GM18511 (cell line): ENCODE measurements around the gene AHSA1.

Experiments
- ATAC-seq: cut with Tn5 transposase; IDR thresholded peaks from one replicate; pipeline ENCODE4 v1.9.1; 2021; ENCODE audit warnings: mild to moderate bottlenecking, moderate library complexity; ENCODE audit not compliant: unreplicated experiment

The AHSA1 gene

DNA sequence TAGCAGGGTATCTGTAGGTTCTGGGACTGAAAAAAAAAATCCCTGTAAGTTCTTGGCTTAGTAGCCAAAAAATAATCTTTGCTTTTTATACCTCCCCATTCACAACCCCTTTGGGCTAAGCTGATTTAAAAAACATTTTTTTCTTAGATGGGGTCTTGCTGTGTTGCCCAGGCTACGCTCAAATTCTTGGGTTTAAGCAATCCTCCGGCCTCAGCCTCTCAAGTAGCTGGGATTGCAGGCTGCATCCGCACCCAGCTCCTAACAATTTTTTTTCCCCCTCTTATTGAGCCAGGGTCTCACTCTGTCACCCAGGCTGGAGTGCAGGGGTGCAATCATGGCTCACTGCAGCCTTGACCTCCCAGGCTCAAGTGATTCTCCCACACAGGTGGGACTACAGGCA is 49.9 kb downstream of the AHSA1 start:
- no peak for ATAC-seq

DNA sequence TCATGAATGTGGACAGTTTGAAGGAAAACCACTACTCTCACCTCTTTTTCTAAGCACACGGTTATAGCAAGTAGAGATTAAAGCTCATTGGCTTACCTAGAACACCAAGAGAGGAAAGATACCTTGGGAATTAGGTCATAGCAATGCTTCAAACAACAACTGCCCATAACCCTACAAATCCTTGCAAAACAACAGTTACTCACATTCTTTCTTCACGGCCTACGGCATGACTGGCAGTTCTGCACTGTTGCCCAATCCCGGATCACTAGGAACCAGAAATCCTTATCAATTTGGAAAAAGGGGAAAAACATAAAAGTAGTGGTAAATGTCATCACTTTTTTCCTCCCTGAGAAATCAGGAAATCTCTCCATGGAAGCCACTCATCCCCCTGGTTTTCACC is 50.4 kb downstream of the AHSA1 start:
- no peak for ATAC-seq

DNA sequence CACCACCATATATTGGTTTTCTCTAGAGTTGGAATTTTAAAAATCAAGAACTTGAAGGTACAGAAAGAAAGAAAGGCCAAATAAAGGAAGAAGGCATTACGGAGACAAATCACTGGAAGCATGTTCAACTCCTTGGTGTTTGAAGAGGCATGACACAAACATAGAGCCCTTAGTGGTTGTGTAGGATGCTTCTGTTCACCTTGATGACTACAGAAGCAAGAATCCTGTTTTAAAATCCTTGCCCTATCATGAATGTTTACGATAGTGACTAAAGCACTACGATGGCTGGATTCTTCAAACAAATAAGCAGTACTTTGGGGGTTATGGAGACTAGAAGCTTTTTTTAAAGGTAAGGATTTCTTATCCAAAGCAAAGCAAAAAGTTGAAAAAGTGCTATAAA is 51.0 kb downstream of the AHSA1 start:
- ATAC-seq, result no peak

DNA sequence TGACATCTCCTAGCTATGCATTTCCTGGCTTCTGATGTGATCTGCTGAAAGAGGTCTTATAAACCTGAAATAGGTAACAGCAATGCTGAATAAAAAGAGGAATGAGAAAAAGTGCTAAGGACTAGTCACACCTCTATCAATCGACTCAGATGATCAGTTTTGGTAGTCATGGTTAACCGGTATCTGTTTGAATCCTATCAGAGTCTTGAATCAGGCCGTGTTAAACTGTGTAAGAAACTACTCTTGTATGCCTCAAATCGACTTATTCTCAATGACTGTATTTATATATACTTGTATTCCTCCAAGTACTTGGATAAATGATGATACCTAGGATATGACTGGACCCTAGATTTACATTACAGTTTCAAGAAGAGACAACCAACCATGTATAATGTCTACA is 51.5 kb downstream of the AHSA1 start:
- no peak for ATAC-seq

DNA sequence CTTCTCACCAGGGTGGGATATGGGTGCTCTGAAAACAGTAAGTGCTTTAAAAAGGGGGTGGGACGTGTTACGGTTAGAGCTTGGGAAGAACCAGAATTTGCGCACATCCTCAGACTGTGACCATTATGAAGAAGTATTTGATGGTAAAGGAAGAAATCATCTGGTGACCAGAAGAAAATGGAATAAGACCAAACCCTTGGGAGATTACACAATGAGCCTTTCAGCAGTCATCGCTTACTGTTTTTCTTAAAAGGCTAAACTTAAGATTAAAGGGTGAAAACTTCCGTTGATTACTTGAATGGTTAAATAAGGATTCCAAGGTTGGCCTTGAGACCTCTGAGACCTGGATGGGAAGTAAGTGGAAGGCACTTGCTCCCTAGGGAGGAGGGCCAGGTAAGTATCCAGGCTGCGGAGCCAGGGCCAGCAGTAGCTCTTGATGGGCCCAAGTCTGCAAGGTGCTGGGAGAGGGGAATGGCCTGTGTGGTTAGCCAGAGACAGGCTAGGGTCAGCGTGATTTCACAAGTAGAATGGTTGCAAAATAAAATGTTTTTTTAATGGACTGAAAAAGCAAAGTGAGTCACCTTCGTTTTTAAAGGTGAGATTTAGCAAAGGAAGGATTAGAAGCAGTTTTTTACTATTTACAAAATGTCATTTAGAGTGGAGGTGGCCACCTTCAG is 53.7 kb downstream of the AHSA1 start:
- no peak for ATAC-seq

DNA sequence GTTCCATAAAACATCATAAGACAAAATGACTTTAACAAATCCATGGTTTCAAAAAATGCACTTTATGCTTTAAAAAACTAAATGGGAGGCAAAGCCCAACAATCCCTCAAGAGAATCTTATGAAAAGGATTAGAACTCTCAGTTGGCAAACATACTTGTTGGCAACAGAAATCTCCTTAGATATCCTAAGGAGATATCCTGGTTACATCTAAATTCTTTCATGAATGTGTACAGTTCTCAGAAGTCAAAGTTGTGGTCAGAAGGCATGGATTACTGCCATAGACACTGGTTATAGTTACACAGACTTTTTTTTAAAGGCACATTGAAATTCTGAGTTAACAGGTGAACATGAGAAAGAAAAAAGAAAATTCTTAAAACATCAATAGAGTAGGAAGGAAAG is 58.2 kb downstream of the AHSA1 start:
- ATAC-seq, result no peak
